Retinal pigment epithelial cell (primary cell): ENCODE data around the gene MGA.

Experiments used
- DNase-seq: peaks from one replicate; pipeline ENCODE4 v3.0.0-alpha.2; 2010; ENCODE audit warnings: low read depth
- H3K4me3 ChIP-seq: 2 replicates; pipeline ENCODE4 v1.5.1; 2011; ENCODE audit warnings: mild to moderate bottlenecking, low read length, control low read depth, moderate library complexity
- CTCF ChIP-seq: conservative IDR thresholded peaks from 2 replicates; pipeline ENCODE4 v1.5.1; 2011; ENCODE audit warnings: low read depth, low read length, control low read depth, inconsistent platforms

The MGA gene

DNA sequence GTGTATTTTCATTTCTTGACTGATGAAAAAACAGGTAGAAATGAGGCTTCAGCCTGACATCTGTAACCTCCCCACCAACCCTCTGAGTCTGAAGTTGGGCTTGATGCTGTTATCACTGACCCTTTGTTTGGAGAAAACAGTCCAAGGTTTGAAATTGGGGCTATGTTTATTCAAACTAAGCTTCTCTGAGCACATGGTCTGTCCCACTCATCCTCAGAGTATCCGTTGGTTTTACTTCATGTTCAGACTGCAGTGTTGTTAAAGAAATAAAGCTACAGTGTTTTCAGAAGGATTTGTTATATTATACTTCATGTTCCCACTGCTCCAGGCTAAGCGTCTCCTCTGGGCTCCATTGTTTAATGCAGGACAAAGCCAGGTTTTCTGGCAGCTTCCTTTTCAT is 120.1 kb downstream of the MGA start:
- DNase-seq, result no peak
- TF ChIP-seq CTCF, result no peak
- no peak overlapping the region for H3K4me3 ChIP-seq

- DNase-seq, result no peak
- H3K4me3 ChIP-seq, result no peak overlapping the region
- TF ChIP-seq CTCF, result no peak
Measured at GRCh38 chr15:41780727-41781126, 120.5 kb downstream of the MGA start.

- no peak overlapping the region for H3K4me3 ChIP-seq
- DNase-seq, result no peak
- TF ChIP-seq CTCF, result no peak
Measured at GRCh38 chr15:41782371-41783282, 122.4 kb downstream of the MGA start.

DNA sequence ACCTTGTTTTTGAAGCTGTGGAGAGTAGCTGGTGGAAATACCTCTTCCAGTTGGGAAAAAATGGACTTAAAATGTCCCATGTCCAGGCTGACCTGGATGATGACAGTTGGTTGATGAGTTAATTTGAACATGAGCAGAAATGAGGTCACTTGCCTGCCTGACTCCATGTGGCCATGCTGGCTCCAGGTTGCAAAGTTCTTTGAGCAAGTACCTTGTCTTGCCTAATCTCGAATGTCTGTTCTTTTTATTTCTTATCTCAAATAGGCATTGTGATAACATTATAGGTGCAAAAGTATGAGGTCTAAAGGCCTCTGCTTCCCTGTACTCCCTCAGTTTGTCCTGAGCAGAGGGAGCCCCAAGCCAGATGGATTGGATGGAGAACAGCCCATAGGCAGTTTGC is 123.1 kb downstream of the MGA start:
- no peak for TF ChIP-seq CTCF
- no peak overlapping the region for H3K4me3 ChIP-seq
- no peak for DNase-seq

DNA sequence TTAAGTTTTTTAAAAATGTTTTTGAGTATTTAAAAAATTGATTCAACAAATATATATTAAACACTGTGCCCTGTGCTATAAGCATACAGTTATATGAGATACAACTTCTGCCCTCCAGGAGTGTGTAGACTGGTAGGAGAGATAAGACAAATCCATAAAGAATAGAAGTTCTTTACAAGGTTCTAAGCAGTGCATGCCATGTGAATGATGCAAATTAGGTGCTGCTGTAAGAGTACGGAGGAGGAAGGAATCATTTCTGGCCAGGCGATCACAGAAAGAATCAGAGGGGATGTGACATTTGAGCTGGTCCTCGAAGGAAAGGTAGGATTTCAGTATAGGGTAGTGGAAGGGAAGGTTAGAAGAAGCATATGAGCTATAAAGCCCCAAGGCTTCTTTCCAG is 128.1 kb downstream of the MGA start:
- no peak for DNase-seq
- H3K4me3 ChIP-seq, result no peak overlapping the region
- TF ChIP-seq CTCF, result no peak

DNA sequence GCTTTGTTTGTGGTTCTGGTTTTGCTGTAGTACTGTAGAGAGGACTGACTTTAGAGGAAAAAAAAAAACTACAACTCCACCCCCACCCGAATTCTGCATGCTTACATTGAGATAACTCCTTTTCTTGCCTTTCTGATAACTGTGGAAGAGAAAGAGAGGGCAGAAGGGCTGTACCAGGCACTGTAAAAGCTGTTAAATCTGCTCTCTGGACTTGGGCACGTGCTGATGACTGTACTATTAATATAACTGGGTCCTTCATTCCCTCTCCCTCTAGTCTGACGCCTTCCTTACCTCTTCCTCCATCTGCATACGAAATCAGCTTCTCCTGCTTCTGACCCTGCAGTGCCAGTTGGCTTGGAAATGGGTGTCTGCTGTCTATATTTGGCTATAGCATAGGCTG is 129.0 kb downstream of the MGA start:
- peak; percentile 87 for DNase-seq
- no peak for TF ChIP-seq CTCF
- H3K4me3 ChIP-seq, result no peak overlapping the region

DNA sequence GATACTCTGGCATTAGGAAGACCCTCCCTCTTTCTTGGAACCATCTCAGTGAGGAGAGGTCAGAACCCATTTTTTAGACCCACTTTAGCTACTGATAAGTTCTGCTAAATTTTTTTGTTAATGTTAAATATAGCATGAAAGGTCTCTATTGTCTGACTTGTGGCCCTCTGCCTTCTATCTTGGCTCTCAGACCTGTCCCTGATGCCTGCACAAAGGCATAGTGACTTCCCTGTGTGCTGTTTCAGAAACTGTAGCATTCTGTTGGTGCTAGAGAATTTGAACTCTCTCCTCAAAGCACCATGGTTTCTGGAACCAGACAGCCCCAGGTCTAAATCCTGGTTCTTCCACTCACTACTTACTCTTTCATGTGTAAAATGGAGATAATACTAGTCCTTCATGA is 129.5 kb downstream of the MGA start:
- DNase-seq, result no peak
- H3K4me3 ChIP-seq, result no peak overlapping the region
- TF ChIP-seq CTCF, result no peak
